Liver (tissue), 2 donors: ENCODE results near the gene VDR.

ENCODE experiments used
- EGR1 ChIP-seq, 2 donors: IDR thresholded peaks; 2 replicates each; pipeline ENCODE4 v1.6.1; 2016 to 2018; ENCODE audit warnings: antibody characterized with exemption in 2 of 2, low read depth in 2 of 2
- YY1 ChIP-seq: IDR thresholded peaks from 2 replicates; pipeline ENCODE4 v1.6.1; 2016; ENCODE audit warnings: antibody characterized with exemption, mild to moderate bottlenecking
- donor health status: healthy.

- no peak for TF ChIP-seq YY1
- TF ChIP-seq EGR1 (IDR thresholded peaks at IDR 0.05; ENCODE audit: low read depth in 2 of 2): no peak
These were observed 1.6 kb downstream of the VDR start for GRCh38 chr12:47903151-47903611.
